ENCODE data around the gene FAM83B.
"Not testable (repeated sequence)": the region's sequence is repeated elsewhere in the genome, so short reads cannot be mapped to it uniquely, and the experiment has no call there.

Gene FAM83B, protein sequence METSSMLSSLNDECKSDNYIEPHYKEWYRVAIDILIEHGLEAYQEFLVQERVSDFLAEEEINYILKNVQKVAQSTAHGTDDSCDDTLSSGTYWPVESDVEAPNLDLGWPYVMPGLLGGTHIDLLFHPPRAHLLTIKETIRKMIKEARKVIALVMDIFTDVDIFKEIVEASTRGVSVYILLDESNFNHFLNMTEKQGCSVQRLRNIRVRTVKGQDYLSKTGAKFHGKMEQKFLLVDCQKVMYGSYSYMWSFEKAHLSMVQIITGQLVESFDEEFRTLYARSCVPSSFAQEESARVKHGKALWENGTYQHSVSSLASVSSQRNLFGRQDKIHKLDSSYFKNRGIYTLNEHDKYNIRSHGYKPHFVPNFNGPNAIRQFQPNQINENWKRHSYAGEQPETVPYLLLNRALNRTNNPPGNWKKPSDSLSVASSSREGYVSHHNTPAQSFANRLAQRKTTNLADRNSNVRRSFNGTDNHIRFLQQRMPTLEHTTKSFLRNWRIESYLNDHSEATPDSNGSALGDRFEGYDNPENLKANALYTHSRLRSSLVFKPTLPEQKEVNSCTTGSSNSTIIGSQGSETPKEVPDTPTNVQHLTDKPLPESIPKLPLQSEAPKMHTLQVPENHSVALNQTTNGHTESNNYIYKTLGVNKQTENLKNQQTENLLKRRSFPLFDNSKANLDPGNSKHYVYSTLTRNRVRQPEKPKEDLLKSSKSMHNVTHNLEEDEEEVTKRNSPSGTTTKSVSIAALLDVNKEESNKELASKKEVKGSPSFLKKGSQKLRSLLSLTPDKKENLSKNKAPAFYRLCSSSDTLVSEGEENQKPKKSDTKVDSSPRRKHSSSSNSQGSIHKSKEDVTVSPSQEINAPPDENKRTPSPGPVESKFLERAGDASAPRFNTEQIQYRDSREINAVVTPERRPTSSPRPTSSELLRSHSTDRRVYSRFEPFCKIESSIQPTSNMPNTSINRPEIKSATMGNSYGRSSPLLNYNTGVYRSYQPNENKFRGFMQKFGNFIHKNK

DNA sequence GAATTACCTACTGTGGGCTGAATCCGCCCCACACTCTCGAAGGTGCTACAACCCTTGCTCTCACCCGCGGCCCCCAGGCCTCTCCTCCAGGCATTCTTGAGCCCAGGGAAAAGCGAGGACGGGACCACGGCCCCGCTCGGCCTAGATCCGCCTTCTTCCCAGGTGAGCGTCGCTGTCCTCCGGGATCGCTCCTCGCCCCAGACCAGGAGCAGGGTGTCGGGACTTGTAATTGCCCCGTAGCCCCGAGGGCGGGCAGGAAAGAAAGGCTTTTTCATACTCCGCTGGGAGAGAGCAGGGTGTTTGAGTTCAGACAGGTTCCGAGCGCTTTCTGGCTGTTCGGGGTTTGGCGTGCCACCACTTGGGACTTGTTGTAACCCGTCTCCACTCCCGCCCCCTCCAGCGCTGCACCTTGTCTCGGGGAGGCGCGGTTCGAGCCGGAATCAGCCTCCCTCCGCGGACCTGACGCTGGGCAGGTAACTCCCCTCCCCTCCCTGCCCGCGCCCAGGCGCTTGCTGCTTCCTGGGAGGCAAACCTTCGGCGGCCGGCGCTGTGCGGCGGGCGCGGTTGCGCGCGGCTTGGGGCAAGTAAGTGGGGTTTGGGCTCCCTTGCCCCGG lies at the start of gene FAM83B:
Gene FAM83B (plus strand): TSS at position 529 of the 614 bp plus-strand sequence. CDS start 23,476 bp downstream, outside the sequence.
- no peak for DNase-seq

DNA sequence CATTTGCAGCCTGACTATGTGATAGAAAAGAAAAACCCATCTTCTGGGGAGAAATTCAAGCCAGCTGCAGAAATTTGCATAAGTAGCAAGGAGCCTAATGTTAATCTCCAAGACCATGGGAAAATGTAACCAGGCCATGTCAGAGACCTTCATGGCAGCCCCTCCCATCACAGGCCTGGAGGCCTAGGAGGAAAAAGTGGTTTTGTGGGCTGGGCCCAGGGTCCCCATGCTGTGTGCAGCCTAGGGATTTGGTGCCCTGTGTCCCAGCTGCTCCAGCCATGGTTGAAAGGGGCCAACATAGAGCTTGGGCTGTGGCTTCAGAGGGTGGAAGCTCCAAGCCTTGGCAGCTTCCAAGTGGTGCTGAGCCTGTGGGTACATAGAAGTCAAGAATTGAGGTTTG lies 49.7 kb upstream of the FAM83B start:
- DNase-seq, result not testable (repeated sequence)

DNA sequence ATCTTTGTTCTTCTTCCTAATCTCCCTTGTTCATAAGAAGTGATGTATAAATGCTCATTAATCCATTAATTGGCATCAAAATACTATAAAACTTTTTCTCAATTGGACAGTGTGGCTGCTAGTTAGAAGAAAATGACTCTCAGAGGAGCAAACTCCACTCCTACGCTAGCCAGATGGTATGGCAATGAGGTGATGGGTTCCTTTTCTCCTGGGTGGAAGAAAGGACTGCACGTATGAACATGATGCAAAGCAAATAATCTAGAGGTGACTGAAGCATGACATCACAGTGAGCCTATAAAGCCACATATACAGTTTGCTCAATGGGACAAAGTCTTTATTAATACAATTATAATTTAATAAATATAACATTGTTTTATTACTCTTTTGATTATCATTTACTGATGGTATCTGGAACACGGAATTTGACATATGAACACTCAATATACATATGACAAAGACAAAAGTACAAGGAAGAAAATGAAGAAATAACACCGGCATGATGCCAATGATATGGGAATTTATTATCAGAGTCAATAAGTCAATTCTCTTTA lies 46.4 kb upstream of the FAM83B start:
- DNase-seq, result no peak

DNA sequence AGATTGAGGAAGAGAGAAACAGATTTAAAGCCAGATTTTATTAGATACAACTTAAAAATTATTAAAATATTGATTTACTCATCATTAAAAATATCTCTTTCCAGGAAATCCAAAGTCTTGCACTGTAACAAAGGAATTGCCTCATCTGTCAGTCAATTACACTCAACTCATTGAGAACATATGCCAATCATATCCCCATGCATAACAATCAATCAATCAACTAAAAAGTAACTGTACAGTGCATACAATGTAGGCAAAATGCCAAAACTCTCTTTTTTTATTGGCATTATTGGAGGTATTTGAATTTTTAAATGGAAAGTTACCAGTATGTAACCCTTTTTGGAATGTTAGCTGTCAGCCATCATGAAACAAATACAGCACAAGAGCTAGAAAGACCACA lies 45.3 kb upstream of the FAM83B start:
- DNase-seq, result no peak

DNA sequence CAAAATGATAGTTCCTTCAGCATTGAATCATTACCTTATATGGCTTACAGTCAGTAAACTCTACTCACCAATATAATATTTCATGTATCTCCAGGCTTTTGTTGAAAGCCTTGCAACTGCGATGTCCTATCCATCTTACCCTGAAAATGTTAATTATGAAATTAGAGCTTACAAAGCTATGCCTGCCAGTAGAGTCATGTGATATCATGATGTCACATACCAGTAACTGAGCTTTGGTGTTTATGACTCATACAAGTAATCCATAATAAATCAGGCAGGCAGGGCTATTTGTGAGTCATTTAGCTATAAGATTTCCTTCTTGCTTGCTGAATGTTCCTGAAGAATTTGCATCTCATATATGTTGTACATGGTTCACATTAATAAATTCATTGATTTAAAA lies 44.9 kb upstream of the FAM83B start:
- peak; percentile 85 for DNase-seq

DNA sequence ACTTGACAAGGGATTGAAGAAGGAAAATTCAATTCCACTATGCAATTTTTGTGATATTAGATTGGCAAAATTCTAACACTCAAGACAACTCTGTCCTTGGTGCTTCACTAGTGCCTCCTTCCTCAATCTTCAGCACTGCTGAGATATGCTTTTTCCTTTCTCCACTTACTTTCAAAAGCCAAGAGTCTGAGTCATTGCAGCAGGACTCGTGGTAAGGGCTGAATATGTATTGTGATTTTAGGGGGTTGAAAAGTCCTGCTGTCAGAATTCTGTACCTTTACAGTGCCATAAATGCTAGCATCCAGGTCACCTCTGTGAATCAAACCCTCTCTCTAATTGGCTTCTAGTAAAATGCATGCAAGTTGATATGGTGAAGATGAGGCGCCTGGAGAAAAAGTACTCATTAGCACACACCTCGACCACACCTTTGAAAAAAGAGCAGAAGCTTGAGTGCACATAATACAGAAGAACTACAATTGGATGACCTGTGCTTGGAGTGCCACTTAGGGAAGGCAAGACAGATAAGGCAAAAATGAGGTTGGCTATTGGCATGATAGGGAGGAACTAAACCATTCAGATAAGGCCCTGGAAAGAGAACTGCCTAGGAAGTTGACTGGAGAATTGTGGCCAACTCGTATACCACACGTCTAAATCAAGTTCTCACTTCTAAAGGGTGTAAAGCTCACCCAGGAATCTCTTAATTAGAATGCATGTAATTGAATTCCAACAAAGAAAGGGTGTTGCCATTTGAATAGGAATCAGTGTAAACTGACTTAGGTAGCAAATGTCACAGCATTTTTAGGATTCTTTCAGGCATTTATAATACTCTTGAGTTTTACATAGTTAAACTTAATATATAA lies 43.6 kb upstream of the FAM83B start:
- DNase-seq, result peak; percentile 78

DNA sequence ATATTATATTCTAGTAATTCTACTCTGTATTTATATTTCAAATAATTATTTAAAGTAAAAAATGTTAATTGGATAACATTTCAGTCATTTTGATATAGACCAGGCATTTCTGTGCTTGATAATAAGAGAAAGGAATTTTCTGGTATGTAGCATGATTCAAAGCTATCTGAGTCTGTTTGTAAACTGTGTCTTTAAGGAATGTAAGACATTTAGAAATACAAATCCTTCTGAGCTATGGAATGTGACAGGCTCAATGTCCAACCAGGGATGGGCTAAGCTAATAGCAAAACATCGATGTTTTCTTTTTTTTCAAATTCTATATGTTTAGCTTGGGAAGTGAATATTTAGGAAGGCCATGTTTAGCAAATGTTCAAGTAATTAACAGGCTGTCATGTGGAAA lies 41.5 kb upstream of the FAM83B start:
- DNase-seq, result no peak

DNA sequence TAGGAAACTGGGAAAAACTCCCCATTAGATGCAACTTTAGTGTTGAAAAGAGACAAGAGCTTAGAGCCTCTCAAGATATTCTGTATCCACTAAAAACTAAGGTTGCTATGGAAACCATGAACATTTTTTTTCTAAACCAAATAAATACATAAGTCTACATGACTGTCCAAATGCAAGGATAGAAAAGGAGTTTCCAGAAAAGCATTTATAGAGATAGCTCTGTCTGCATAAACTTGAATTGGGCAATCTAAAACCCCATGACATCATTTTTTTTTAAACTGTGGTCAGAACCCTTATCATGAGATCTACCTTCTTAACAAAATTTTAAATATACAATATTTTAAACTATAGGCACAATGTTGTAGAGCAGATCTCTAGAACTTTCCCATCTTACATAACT lies 36.4 kb upstream of the FAM83B start:
- DNase-seq, result peak; percentile 13

DNA sequence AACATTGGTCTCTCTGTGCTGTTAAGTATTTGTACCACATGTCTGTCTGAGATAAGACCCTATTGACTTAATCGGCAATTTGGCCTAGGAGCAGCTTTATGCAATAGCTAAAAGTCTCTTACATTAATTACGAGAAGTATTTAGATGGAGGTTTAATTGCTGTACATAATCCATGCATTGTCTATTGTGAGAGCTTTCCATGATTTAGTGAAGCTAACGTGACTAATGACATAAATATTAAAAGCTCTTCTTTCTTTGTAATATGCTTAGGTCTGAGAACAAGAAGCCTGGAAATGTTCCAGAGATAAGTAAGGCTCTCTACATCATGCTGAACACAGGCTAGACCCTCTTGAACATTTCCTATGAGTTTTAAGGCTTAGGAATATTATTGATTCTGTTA lies 32.7 kb upstream of the FAM83B start:
- no peak for DNase-seq

DNA sequence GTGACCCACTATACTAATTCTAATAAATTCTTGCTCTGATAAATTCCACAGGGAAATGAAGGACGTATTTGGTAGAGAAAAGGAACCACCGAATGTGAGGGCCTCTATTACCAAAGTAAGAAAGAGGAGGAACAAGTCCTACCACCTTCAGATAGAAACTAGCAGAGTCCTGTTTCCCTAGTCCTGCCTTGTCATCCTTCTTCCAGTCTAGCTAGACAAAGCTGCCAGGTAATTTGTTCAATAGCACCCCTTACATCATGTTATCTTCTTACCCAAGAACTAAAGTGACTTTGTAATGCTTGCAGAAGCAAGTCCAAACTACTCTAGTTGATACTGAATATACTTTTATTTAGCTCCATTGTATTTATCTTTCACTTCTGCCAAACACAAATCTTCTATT lies 29.3 kb upstream of the FAM83B start:
- no peak for DNase-seq

DNA sequence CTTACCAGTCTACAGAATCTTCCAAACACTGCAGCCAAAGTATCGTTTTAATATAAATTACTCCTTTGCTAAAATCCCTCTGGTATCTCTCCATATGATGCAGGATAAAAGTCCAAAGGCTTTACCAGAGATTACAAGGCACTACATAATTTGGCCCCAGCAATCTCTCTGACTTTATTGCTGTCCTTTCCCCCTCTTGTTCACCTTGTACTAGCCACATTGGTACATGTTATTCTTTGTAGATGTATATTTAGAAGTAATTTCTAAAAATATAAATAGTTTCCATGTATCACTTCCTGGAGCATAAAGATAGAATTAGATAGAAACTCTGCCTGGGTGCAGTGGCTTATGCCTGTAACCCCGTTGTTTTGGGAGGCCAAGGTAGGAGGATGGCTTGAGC lies 28.7 kb upstream of the FAM83B start:
- no peak for DNase-seq

DNA sequence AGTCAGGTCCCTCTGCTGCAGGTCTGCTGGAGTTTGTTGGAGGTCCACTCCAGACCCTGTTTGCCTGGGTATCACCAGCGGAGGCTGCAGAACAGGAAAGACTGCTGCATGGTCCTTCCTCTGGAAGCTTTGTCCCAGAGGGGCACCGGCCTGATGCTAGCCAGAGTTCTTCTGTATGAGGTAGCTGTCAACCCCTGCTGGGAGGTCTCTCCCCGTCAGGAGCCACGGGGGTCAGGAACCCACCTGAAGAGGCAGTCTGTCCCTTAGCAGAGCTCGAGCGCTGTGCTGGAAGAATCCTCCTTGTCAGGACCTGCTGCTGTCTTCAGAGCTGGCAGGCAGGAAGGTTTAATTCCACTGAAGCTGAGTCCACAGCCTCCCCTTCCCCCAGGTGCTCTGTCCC lies 22.3 kb upstream of the FAM83B start:
- not testable (repeated sequence) for DNase-seq

DNA sequence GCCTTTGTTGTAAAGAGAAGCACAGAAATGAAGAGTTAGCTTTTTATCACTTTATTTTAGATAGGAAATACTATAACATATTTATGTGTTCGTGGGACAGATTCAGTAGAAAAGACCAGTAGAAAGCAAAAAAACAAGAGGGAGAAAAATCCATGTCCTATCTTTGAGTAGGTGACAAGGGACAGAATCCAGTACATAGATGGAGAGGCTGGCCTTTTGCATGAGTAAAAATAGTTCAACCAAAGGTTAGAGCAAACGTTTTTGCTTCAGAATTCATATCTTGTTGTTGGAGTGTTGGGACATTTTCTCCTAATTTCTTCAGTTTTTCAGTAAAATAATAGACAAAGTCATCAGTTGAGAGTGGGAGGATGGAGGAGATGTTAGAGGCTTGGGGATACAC lies 19.6 kb upstream of the FAM83B start:
- DNase-seq, result no peak

DNA sequence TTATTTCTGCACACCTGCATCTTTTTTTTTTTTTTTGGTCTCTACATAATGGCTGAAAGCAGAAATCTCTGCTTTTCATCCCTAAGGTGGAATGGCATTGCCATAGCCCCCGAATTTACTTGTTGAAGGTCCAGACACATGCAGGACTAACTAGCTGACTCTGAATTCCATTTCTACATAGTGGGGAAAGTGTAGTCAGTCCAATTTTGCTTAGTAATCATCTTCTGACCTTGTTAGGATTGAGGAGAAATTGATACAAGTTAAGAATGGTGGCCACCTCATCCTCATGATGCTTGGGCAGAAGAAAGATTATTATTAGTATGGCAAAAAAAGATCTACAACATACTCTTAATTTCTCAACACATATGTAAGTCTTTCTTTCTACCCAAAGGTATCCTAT lies 16.4 kb upstream of the FAM83B start:
- DNase-seq, result no peak

DNA sequence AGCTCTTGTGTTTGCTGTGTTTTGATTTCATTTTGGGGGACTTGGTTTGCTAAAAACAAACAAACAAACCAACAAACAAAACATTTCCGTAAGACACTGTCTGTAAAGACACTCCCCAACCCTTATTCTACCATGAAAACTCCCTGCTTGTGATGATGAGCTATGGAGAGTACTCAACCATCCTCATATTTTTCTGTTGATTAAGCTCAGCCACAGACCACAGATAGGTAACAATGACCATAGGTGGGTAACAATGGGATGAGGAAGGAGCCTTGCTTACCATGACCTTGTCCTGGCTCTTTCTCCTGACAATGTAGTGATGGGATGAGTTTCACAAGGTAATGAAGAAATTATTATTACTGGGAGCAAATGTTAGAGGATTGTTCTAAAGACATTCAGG lies 11.4 kb upstream of the FAM83B start:
- DNase-seq, result no peak

DNA sequence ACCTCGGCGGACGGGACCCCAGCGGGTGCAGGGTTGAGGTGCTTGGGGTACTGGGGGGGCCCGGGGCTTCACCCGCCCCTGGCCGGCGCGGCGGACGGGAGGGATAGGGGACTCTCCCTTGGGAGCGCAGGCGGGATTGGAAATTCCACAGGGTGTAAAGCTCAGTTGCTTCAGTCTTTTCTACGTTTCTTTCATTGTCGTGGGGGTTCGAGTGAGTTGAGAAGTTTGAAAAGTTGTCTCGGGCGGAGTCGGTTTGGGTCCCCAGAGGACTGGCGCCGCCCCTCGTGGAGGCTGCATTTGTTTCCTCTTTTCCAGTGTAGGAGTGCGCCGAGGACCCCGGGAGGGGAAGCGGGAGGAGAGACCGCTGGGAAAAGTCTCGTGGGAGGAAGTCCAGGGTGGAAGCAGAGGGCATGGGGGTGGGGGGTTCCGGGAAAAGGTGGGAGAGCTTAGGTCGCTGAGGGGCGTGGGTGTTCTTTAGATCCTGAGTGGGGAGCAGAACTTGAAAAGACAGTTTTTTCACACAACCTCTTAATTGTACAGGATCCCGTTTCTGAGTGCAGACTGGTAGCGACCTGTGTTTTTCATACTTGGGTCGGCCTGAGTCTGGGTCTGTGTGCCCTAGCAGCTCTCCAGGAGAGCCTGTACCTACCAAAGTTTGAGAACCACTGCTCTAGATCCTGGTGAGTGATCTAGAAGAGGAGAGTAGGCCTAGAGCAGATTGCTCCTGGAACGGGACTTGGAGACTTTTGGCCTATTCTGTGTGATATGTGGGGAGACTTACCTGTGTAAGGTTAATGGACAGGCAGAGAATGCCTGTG lies 495 bp downstream of the FAM83B start:
- no peak for DNase-seq

DNA sequence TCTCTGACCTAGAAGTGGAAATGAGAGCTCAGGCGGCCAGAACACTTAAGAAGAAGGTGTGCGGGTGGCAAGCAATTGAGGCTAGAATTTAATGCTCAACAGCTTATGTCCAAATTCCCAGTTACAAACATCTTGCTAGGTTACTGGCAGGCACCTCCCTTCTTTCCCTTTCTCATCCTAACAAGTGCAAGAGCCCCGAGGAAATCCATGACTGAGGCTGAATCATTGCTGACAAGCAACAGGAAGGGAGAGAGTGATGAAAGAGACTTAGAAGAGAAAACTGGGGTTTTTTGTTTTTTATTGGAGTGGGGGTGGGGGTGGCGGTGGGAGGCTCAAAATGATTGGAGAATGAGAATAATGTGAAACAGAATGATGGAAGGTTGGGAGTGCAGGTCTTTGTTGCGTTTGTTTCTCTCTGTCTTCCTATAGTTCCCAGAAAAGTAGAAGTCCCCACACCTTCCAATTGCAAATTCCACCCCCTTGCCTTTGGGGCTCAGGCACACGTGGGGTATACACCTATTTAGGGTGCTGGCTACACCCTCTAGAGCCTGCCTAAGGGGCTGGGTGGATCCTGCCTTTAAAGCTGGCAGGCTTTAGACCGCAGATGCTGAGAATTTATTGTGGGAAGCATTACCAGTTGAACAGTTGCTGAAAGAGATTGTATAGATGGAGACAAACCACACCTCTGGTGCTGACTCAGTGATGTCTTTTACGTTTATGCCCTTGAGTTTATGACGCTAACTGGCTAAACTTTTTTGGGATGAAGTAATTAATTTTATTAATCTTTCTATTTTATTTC lies 1.4 kb downstream of the FAM83B start:
- DNase-seq, result no peak

DNA sequence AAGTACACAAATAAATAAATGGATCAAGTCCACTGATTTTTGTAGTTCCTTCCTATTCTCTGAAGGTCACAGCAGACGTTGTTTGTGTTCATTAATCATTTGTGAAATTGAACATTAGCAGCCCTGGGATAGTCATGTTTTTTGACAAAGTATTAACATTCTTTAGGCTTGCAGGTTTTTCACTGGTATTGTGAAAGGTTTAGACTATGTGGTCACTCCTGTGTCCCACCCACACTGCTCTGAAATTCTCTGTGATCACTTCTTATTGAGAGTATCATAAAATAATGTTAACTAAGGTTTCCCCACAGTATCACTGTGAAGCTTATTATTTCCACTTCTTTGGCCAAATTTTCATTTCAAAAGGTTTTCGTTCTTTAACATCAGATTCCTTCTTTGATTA lies 3.5 kb downstream of the FAM83B start:
- no peak for DNase-seq

DNA sequence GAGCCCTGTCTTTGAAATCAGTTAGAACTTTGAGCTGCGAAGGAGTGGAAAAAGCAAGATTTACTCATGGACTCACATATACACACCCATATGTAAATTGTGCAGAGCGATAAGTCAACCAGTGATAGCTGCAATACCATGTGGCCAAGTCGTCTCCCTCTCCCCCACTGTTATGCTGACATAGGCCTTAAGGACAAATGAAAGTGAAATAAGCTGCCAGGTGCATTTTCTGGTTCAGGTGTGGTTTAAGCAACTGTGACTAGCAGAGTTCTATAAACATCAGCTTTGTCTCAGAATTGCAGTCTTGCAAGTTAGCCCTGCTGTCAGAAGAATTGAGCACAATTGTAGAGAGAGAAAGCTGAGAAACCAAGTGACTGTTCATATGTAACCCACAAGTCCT lies 9.6 kb downstream of the FAM83B start:
- no peak for DNase-seq

DNA sequence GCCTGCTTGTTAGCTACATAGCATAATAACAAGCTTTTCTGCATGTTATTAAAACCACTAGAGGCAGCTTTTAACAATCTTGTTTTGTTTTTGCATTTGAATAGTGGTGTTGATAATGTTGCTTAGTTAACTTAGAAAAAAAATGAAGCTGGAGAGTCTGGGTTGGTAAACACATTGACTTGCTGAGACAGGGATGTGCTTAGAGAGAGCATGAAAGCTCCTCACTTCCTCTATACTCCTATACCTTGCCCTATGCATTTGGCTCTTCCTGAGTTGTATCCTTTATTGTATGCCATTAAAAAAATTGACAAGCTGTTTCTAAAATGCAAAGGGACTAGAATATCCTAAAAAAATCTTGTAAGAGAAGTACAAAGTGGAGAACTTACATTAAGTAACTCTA lies 13.6 kb downstream of the FAM83B start:
- DNase-seq, result no peak

Data from MV-4-11 (cell line).